ENCODE measurements around the gene CFAP69.

DNA sequence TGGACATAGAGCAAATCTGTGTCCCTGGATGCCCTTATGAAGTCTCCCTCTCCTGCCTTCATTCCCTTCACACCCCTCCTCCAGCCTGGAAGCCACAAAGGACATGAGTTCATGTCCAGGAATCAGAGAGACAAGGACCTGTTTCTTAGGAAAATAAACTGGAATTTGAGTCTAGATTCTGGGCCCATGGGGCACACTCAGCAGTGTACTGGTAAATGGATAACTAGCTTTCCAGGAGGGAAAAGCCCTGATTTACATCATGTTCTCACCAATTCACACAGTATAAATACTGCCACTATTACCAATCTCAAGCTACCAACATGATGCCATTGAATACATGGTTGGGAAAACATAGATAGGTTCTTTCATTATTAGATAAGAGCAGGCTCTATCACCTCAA, 66.2 kb downstream of the CFAP69 start:
- TF ChIP-seq, protein P1, sequence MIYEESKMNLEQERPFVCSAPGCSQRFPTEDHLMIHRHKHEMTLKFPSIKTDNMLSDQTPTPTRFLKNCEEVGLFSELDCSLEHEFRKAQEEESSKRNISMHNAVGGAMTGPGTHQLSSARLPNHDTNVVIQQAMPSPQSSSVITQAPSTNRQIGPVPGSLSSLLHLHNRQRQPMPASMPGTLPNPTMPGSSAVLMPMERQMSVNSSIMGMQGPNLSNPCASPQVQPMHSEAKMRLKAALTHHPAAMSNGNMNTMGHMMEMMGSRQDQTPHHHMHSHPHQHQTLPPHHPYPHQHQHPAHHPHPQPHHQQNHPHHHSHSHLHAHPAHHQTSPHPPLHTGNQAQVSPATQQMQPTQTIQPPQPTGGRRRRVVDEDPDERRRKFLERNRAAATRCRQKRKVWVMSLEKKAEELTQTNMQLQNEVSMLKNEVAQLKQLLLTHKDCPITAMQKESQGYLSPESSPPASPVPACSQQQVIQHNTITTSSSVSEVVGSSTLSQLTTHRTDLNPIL (CRISPR knock-in tag; IDR thresholded peaks at IDR 0.05; ENCODE audit: low read depth) = no peak
- TF ChIP-seq, protein P2, sequence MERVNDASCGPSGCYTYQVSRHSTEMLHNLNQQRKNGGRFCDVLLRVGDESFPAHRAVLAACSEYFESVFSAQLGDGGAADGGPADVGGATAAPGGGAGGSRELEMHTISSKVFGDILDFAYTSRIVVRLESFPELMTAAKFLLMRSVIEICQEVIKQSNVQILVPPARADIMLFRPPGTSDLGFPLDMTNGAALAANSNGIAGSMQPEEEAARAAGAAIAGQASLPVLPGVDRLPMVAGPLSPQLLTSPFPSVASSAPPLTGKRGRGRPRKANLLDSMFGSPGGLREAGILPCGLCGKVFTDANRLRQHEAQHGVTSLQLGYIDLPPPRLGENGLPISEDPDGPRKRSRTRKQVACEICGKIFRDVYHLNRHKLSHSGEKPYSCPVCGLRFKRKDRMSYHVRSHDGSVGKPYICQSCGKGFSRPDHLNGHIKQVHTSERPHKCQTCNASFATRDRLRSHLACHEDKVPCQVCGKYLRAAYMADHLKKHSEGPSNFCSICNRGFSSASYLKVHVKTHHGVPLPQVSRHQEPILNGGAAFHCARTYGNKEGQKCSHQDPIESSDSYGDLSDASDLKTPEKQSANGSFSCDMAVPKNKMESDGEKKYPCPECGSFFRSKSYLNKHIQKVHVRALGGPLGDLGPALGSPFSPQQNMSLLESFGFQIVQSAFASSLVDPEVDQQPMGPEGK (CRISPR knock-in tag; IDR thresholded peaks at IDR 0.05; ENCODE audit: borderline replicate concordance) = no peak
- TF ChIP-seq TOX (CRISPR knock-in tag; IDR thresholded peaks at IDR 0.05; ENCODE audit: borderline replicate concordance) = no peak
- TF ChIP-seq, protein P3, sequence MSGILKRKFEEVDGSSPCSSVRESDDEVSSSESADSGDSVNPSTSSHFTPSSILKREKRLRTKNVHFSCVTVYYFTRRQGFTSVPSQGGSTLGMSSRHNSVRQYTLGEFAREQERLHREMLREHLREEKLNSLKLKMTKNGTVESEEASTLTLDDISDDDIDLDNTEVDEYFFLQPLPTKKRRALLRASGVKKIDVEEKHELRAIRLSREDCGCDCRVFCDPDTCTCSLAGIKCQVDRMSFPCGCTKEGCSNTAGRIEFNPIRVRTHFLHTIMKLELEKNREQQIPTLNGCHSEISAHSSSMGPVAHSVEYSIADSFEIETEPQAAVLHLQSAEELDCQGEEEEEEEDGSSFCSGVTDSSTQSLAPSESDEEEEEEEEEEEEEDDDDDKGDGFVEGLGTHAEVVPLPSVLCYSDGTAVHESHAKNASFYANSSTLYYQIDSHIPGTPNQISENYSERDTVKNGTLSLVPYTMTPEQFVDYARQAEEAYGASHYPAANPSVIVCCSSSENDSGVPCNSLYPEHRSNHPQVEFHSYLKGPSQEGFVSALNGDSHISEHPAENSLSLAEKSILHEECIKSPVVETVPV (CRISPR knock-in tag; IDR thresholded peaks at IDR 0.05) = no peak

Measured in SK-N-SH treated with all-trans-retinoic acid at 6 μM for 48 hours (cell line).